GM12892 (cell line): ENCODE data around the gene ASPSCR1.
A peak's percentile ranks its signal among the peaks of the same experiment; 100 is the strongest.

ENCODE experiments used
- DNase-seq: peaks from one replicate; pipeline ENCODE4 v3.0.0; 2011; ENCODE audit not compliant: insufficient read length
- FAIRE-seq: peaks from 2 replicates; lab custom pipeline; 2011; peaks lifted over from hg19 to GRCh38; lab: Jason Lieb, UNC
- POLR2A ChIP-seq: IDR thresholded peaks from 2 replicates; pipeline ENCODE4 v1.6.1; 2011; ENCODE audit warnings: low read depth, low read length, control low read depth
- POLR2AphosphoS5 ChIP-seq: IDR thresholded peaks from 2 replicates; pipeline ENCODE4 v1.6.1; 2011; ENCODE audit warnings: low read depth, low read length, control low read depth
- TAF1 ChIP-seq: IDR thresholded peaks from 2 replicates; pipeline ENCODE4 v1.6.1; 2011; ENCODE audit warnings: low read depth, mild to moderate bottlenecking, control low read depth, low read length, borderline replicate concordance

The ASPSCR1 gene

GRCh38 chr17:82065193-82065637, 87.8 kb downstream of the ASPSCR1 start:
- TF ChIP-seq TAF1, result no peak
- TF ChIP-seq POLR2A, result no peak
- no peak for TF ChIP-seq POLR2AphosphoS5
- no peak for FAIRE-seq
- no peak for DNase-seq

- peak; percentile 90 for FAIRE-seq
- peak; percentile 96 for DNase-seq
These were observed 88.3 kb downstream of the ASPSCR1 start, which contains the start of gene DUS1L for GRCh38 chr17:82065638-82066303. Gene DUS1L (minus strand): TSS chr17:82065804. CDS start chr17:82065059, 745 bp downstream.

More at GRCh38 chr17:82065638-82066303, 88.3 kb downstream of the ASPSCR1 start, which contains the start of gene DUS1L:
- TF ChIP-seq POLR2A (no peak), POLR2AphosphoS5 (0 out of 2 replicates have a peak, but pooled peaks have one; percentile 34), TAF1 (peak; percentile 83; the same call in 1 of the 2 replicates)
